Ovary (tissue), 3 donors: ENCODE measurements around the gene GP1BA.

ENCODE experiments used
- CTCF ChIP-seq, 3 donors: fragments of 450-650 bp in 2 of 3; fragments of 200-600 bp in 1 of 3; IDR thresholded peaks; one replicate each; pipeline versions ENCODE4 v1.5.1 to v1.8.0; 2016 to 2022; ENCODE audit warnings: antibody characterized with exemption in 3 of 3, mild to moderate bottlenecking in 1 of 3
- EP300 ChIP-seq: sonication (generic); formaldehyde crosslinking; IDR thresholded peaks from one replicate; pipeline ENCODE4 v1.6.1; 2017; ENCODE audit warnings: antibody characterized with exemption
- POLR2A ChIP-seq: fragments of 450-650 bp; IDR thresholded peaks from one replicate; pipeline ENCODE4 v1.6.1; 2017; ENCODE audit warnings: antibody characterized with exemption, mild to moderate bottlenecking, moderate library complexity
- donor health status: DM: no; HTN: no; CAD: no.

GRCh38 chr17:4944163-4944553 is 12.1 kb downstream of the GP1BA start:
- TF ChIP-seq EP300 (no peak), POLR2A (no peak), CTCF (IDR thresholded peaks at IDR 0.05) (no peak)
